AG04449 (cell line): ENCODE data around the gene SLFN11.

Source experiments
- CTCF ChIA-PET: fragments of 350-600 bp; formaldehyde crosslinking; extraction: SDS; loops from one replicate; lab custom pipeline; 2021; ENCODE audit warnings: antibody characterized with exemption; lab: Yijun Ruan, JAX
- POLR2A ChIA-PET: fragments of 400-600, 350-600 bp; formaldehyde crosslinking; extraction: SDS; loops from one replicate; lab custom pipeline; 2020; ENCODE audit warnings: antibody characterized with exemption, inconsistent platforms; lab: Yijun Ruan, JAX
- DNase-seq: peaks from one replicate; pipeline ENCODE4 v3.0.0-alpha.2; 2010; ENCODE audit warnings: low read depth, low spot score
- H3K4me3 ChIP-seq: 2 replicates; pipeline ENCODE4 v1.5.1; 2011; ENCODE audit warnings: low read depth, mild to moderate bottlenecking, control low read depth, low read length
- TF ChIP-seq, protein P1 (sequence below): IDR thresholded peaks from one replicate; pipeline ENCODE4 v1.5.1; 2011; ENCODE audit warnings: mild to moderate bottlenecking, moderate library complexity, low read length, control low read depth, inconsistent platforms; ENCODE audit not compliant: insufficient read depth; ENCODE audit errors: missing control alignments

Gene SLFN11

GRCh38 chr17:35322749-35323148 is 50.7 kb downstream of the SLFN11 start:
- TF ChIP-seq, protein P1, sequence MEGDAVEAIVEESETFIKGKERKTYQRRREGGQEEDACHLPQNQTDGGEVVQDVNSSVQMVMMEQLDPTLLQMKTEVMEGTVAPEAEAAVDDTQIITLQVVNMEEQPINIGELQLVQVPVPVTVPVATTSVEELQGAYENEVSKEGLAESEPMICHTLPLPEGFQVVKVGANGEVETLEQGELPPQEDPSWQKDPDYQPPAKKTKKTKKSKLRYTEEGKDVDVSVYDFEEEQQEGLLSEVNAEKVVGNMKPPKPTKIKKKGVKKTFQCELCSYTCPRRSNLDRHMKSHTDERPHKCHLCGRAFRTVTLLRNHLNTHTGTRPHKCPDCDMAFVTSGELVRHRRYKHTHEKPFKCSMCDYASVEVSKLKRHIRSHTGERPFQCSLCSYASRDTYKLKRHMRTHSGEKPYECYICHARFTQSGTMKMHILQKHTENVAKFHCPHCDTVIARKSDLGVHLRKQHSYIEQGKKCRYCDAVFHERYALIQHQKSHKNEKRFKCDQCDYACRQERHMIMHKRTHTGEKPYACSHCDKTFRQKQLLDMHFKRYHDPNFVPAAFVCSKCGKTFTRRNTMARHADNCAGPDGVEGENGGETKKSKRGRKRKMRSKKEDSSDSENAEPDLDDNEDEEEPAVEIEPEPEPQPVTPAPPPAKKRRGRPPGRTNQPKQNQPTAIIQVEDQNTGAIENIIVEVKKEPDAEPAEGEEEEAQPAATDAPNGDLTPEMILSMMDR = no peak
- ChIA-PET POLR2A (no interaction called here), CTCF (interaction anchor here (0.9 to 2.1 kb wide), 2 partner anchors 10 to 211 kb away, joined by 3 to 9 read pairs; no protein-coding TSS in a partner anchor)
- H3K4me3 ChIP-seq = no peak overlapping the region
- DNase-seq = no peak

DNA sequence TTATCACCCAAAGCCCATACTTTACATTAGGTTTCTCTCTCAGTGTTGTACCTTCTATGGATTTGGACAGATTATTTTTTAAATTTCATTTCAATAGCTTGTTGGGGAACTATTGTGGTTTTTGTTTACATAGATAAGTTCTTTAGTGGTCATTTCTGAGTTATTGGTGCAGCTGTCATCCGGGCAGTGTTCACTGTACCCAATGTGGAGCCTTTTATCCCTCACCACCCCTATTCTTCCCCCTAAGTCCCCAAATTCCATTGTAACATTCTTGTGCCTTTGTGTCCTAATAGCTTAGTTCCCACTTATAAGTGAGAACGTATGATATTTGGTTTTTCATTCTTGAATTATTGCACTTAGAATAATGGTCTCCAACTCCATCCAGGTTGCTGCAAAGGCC is 57.5 kb downstream of the SLFN11 start:
- no peak for DNase-seq
- H3K4me3 ChIP-seq = no peak overlapping the region
- CTCF ChIA-PET = interaction anchor here (1.3 to 11.1 kb wide), 2 partner anchors 146 to 222 kb away, joined by 4 to 455 read pairs; partner anchors contain the start of gene SLFN12L
- TF ChIP-seq, protein P1 = no peak
- POLR2A ChIA-PET = no interaction called here

DNA sequence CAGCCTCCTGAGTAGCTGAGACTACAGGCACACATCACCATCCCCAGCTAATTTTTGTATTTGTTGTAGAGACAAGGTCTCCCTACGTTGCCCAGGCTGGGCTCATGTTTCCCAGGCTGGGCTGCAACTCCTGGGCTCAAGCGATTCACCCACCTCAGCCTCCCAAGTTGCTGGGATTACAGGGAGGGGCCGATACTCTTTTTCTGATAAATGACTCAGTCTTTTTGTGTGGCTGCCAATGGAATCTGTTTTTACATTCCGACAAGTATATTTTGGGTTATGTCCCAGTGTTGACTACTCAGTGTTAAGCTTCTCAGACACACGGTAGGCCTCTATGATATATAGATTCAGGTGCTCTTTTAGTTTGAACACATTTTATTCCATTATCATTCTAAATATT is 58.1 kb downstream of the SLFN11 start:
- H3K4me3 ChIP-seq = no peak overlapping the region
- CTCF ChIA-PET = interaction anchor here (0.8 to 11.1 kb wide), 4 partner anchors 13 to 223 kb away, joined by 3 to 455 read pairs (median 4); partner anchors contain the start of gene SLFN12L
- TF ChIP-seq, protein P1 = no peak
- peak; percentile 44 for DNase-seq
- POLR2A ChIA-PET = interaction anchor here (1.5 kb wide), 1 partner anchor 58 kb away, joined by 5 read pairs; the partner anchor contains the start of gene SLFN11

- TF ChIP-seq, protein P1 = no peak
- H3K4me3 ChIP-seq = no peak overlapping the region
- CTCF ChIA-PET = interaction anchor here (0.8 to 11.1 kb wide), 5 partner anchors 13 to 224 kb away, joined by 3 to 455 read pairs (median 4); partner anchors contain the start of gene SLFN12L
- POLR2A ChIA-PET = interaction anchor here (0.6 to 1.5 kb wide), 2 partner anchors 59 to 62 kb away, joined by 4 to 5 read pairs; partner anchors contain the start of gene SLFN11
- DNase-seq = no peak
Measured at GRCh38 chr17:35314415-35315216, 58.8 kb downstream of the SLFN11 start.

DNA sequence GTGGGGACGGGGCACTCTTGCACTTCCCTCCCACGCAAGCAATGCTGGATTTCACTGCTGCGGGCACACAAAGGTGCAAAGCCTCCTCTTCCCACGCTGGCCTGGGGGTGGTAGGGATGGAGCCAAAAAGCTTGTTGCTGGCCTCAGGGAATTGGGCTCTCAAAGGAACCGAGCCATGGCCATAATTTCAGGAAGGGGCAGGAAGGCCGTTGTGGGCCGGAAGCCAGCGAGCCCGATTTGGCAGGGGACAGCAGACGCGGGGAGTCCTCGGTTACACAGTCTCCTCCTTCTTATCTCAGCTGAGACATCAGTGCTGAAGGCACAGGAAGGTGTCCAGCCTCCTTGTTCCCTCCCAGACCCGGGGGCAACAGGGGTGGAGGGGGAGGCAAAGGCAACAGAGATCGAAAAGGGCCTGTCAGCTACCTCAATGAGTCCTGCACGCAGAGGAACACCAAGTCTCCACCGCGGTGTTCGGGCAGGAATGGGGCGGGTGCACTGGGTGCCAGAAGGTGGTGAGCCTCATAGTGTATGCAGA is 59.5 kb downstream of the SLFN11 start:
- H3K4me3 ChIP-seq = no peak overlapping the region
- DNase-seq = no peak

More for the DNA sequence above, 59.5 kb downstream of the SLFN11 start:
- TF ChIP-seq, protein P1 = no peak
- POLR2A ChIA-PET = interaction anchor here (0.6 to 1.5 kb wide), 2 partner anchors 60 to 62 kb away, joined by 4 to 5 read pairs; partner anchors contain the start of gene SLFN11
- CTCF ChIA-PET = interaction anchor here (1.0 to 11.1 kb wide), 13 partner anchors 8 to 299 kb away, joined by 3 to 455 read pairs (median 6); partner anchors contain the start of gene SLFN12L
